GM12878 (cell line): Measurements from ENCODE around the gene FGF14. TPM values are rescaled to one million over a fixed set of nuclear protein-coding genes. Genes with fewer than 3 reads are reported as not detected.

Source experiments
- ATAC-seq: fragments of 200-7000 bp; cut with Tn5 transposase; 3 replicates; pipeline ENCODE4 v1.9.1; 2020; ENCODE audit warnings: mild to moderate bottlenecking, moderate library complexity
- BruUV-seq: library from RNA; stranded (reverse); fragments of 400-500 nt; replicated peaks from 2 replicates; lab custom pipeline; 2021; lab: Mats Ljungman, UMichigan
- CTCF ChIA-PET: fragments of 300-600 bp; sonication (Branson Sonifier 250); formaldehyde crosslinking; extraction: SDS; loops from one replicate; lab custom pipeline; 2021; ENCODE audit warnings: inconsistent platforms; lab: Yijun Ruan, JAX
- POLR2A ChIA-PET: fragments of 350-600 bp; formaldehyde crosslinking; extraction: SDS; loops from one replicate; lab custom pipeline; 2021; ENCODE audit warnings: inconsistent platforms; lab: Charles Lee
- RAD21 ChIA-PET: fragments of 300-600 bp; sonication (Branson Sonifier 250); formaldehyde crosslinking; loops from one replicate; lab custom pipeline; 2023; ENCODE audit warnings: antibody characterized with exemption; ENCODE audit not compliant: unreplicated experiment; lab: Charles Lee
- SMC1A ChIA-PET: fragments of 300-600 bp; sonication (Branson Sonifier 250); formaldehyde crosslinking; loops from one replicate; lab custom pipeline; 2023; ENCODE audit not compliant: unreplicated experiment, uncharacterized antibody; lab: Charles Lee
- DNase-seq: peaks from one replicate; pipeline ENCODE4 v3.0.0-alpha.2; 2011; ENCODE audit warnings: low read depth, low spot score
- FAIRE-seq: peaks from 3 replicates; lab custom pipeline; 2011; peaks lifted over from hg19 to GRCh38; lab: Jason Lieb, UNC
- H2AFZ ChIP-seq: 2 replicates; pipeline ENCODE4 v1.6.0; 2011; ENCODE audit warnings: low read depth, low read length, control low read depth; ENCODE audit not compliant: control insufficient read depth
- H3K27ac ChIP-seq: 2 replicates; pipeline ENCODE4 v1.5.1; 2011; ENCODE audit warnings: control low read depth; ENCODE audit not compliant: control insufficient read depth, insufficient read depth
- H3K27me3 ChIP-seq, 2 experiments: replicated peaks in 1 of 2; 2 replicates each; pipeline versions ENCODE4 v1.6.0 to v1.6.1; 2011; ENCODE audit warnings: low read length in 1 of 2; ENCODE audit not compliant: control insufficient read depth in 2 of 2, insufficient read depth in 2 of 2
- H3K36me3 ChIP-seq, 2 experiments: 2 replicates each; pipeline ENCODE4 v1.5.1; 2011; ENCODE audit warnings: low read length in 1 of 2; ENCODE audit not compliant: control insufficient read depth in 2 of 2, insufficient read depth in 2 of 2
- H3K4me1 ChIP-seq: 2 replicates; pipeline ENCODE4 v1.6.1; 2011; ENCODE audit warnings: mild to moderate bottlenecking, low read length, moderate library complexity, mixed read lengths; ENCODE audit not compliant: control insufficient read depth, insufficient read depth
- H3K4me2 ChIP-seq: 2 replicates; pipeline ENCODE4 v1.6.0; 2011; ENCODE audit warnings: control low read depth; ENCODE audit not compliant: control insufficient read depth, insufficient read depth
- H3K4me3 ChIP-seq: fragments of 200-600 bp; sonication (generic); 2 replicates; pipeline ENCODE4 v1.5.1; 2016
- H3K79me2 ChIP-seq: 2 replicates; pipeline ENCODE4 v1.6.0; 2011; ENCODE audit warnings: low read length; ENCODE audit not compliant: control insufficient read depth, insufficient read depth
- H3K9ac ChIP-seq: 2 replicates; pipeline ENCODE4 v1.8.0; 2011; ENCODE audit warnings: low read length, control low read depth, mixed read lengths; ENCODE audit not compliant: control insufficient read depth, insufficient read depth
- H3K9me3 ChIP-seq: replicated peaks from 3 replicates; pipeline ENCODE4 v1.5.1; 2011; ENCODE audit warnings: mild to moderate bottlenecking, low read length; ENCODE audit not compliant: control insufficient read depth, insufficient read depth
- H4K20me1 ChIP-seq: 2 replicates; pipeline ENCODE4 v1.6.0; 2011; ENCODE audit not compliant: control insufficient read depth, insufficient read depth
- CEBPZ ChIP-seq: fragments of 150-350 bp; IDR thresholded peaks from 2 replicates; pipeline ENCODE4 v1.6.1; 2016; ENCODE audit warnings: low read depth, low read length
- MTA3 ChIP-seq: IDR thresholded peaks from 2 replicates; pipeline ENCODE4 v1.6.1; 2012; ENCODE audit warnings: low read length, inconsistent platforms, borderline replicate concordance
- SIN3A ChIP-seq: IDR thresholded peaks from 2 replicates; pipeline ENCODE4 v1.6.1; 2012; ENCODE audit warnings: low read depth, low read length, improper control_type of control experiment
- ZSCAN29 ChIP-seq: fragments of 450-650 bp; IDR thresholded peaks from 2 replicates; pipeline ENCODE4 v1.6.1; 2017; ENCODE audit warnings: mild to moderate bottlenecking, moderate library complexity
- WGBS: methylation state at CpG from one replicate; pipeline ENCODE4 v1.1.6; 2016; ENCODE audit warnings: low lambda C conversion rate; ENCODE audit not compliant: insufficient replicate concordance, insufficient coverage; ENCODE audit errors: missing lambda C conversion rate; 5-methylcytosine and 5-hydroxymethylcytosine counted together
- in situ Hi-C: fragments of 300-500 bp; cut with MboI; formaldehyde crosslinking; loops from 9 replicates; pipeline ENCODE4 v1.14.3; 2018; ENCODE audit warnings: mixed read lengths
- intact Hi-C: fragments of 100-400 bp; cut with micrococcal nuclease; formaldehyde crosslinking; loops from one replicate; pipeline ENCODE4 v1.14.2; 2022; ENCODE audit not compliant: unreplicated experiment
- polyA plus RNA-seq, 11 experiments: library from polyadenylated mRNA; depleted of rRNA in 4 of 11; unstranded in 6 of 11; stranded (reverse) in 5 of 11; fragments of >200 nt; fragmentation: Nextera tagmentation in 4 of 11; fragmentation: Illumina TruSeq in 1 of 11; extraction: Ambion mirVana in 4 of 11; extraction: Trizol in 1 of 11; gene quantifications; 1 replicate in 1 of 11; 2 replicates in 10 of 11; pipeline versions ENCODE4 v1.2.1 to v1.2.3, GENCODE V29; 2011 to 2016; ENCODE audit warnings: inconsistent platforms in 2 of 11, missing spikeins in 2 of 11, low read depth in 1 of 11
- total RNA-seq, 4 experiments: library from RNA; depleted of rRNA in 3 of 4; stranded (reverse); fragments of >200 nt in 3 of 4; fragmentation: Illumina TruSeq in 1 of 4; extraction: Trizol in 1 of 4; gene quantifications; 2 replicates each; pipeline versions ENCODE4 v1.2.1 to v1.2.3, GENCODE V29; 2013 to 2021

The FGF14 gene
- total and polyA plus RNA-seq, 10 of the 15 experiments (the other 5 are each of a cell fraction or from before 2014, with no cell fraction given) = under 0.01 to 0.44 (median 0.04) TPM

GRCh38 chr13:101985321-101985720 lies 416.5 kb downstream of the FGF14 start:
- POLR2A ChIA-PET = no interaction called here
- Histone ChIP-seq H3K4me1 (no peaks in the 10 kb centered on the region), H3K9ac (no peak overlapping the region), H3K27me3 (no peaks in the 10 kb centered on the region), H2AFZ (no peak overlapping the region), H4K20me1 (no peaks in the 10 kb centered on the region), H3K79me2 (no peaks in the 10 kb centered on the region), H3K4me2 (no peak overlapping the region), H3K4me3 (no peak overlapping the region), H3K27ac (no peak overlapping the region), H3K9me3 (no peaks in the 10 kb centered on the region), H3K36me3 (no peaks in the 10 kb centered on the region)
- no TSS peak for BruUV-seq
- in situ Hi-C loops = no loop called here
- SMC1A ChIA-PET = interaction anchor here (0.7 to 0.8 kb wide), 3 partner anchors 14 to 756 kb away, joined by 3 read pairs; no protein-coding TSS in a partner anchor
- CTCF ChIA-PET = no interaction called here
- DNase-seq = no peak
- TF ChIP-seq ZSCAN29 (no peak), SIN3A (no peak), MTA3 (no peak)
- ATAC-seq = no peak
- FAIRE-seq = no peak
- WGBS = 26% methylated on average over 3 of the region's 3 CpGs
- intact Hi-C loops = no loop called here
- RAD21 ChIA-PET = no interaction called here

DNA sequence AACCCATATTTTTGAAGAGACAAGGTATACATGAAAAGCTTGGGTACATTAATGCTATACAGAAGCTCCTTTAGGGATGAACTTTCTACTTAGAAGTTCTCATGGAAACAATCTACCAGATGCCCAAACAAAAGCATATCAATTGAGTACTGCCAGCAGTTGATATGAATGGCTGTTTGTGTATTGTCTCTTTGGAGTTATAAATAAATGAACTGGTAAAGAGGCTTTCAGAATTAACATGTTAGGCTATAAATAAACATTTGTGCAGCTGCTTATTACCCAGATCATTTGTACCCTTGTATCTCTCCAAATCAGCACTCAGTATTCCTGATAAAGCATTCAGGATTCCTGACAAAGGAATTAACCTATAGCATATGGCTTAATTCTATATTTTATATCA lies 418.9 kb downstream of the FGF14 start:
- Histone ChIP-seq H3K4me1 (no peaks in the 10 kb centered on the region), H3K36me3 (no peaks in the 10 kb centered on the region), H3K27me3 (no peaks in the 10 kb centered on the region), H3K9me3 (no peaks in the 10 kb centered on the region), H3K27ac (no peak overlapping the region), H4K20me1 (no peaks in the 10 kb centered on the region), H3K4me2 (no peak overlapping the region), H2AFZ (no peak overlapping the region), H3K4me3 (no peak overlapping the region), H3K9ac (no peak overlapping the region), H3K79me2 (no peaks in the 10 kb centered on the region)
- in situ Hi-C loops = no loop called here
- DNase-seq = no peak
- ChIA-PET POLR2A (no interaction called here), SMC1A (no interaction called here), CTCF (interaction anchor here (1.3 kb wide), 1 partner anchor 35 kb away, joined by 3 read pairs; no protein-coding TSS in a partner anchor), RAD21 (no interaction called here)
- FAIRE-seq = no peak
- BruUV-seq = no TSS peak
- intact Hi-C loops = no loop called here
- no peak for ATAC-seq
- TF ChIP-seq CEBPZ = no peak
